LNCaP clone FGC (cell line): ENCODE data around the gene DNAJC16.

Experiments
- DNase-seq: peaks from one replicate; pipeline ENCODE4 v3.0.0-alpha.2; 2011; ENCODE audit warnings: low read depth
- H3K4me3 ChIP-seq: 2 replicates; pipeline ENCODE4 v1.5.1; 2011; ENCODE audit warnings: mild to moderate bottlenecking, low read depth, low read length, control low read depth
- CTCF ChIP-seq: IDR thresholded peaks from 2 replicates; pipeline ENCODE4 v1.5.1; 2012; ENCODE audit warnings: mild to moderate bottlenecking; ENCODE audit not compliant: control insufficient read depth, insufficient read depth; ENCODE audit errors: extremely low read depth

DNAJC16 gene

GRCh38 chr1:15543251-15543588 is 16.6 kb downstream of the DNAJC16 start:
- no peak for DNase-seq
- TF ChIP-seq CTCF: no peak
- no peak overlapping the region for H3K4me3 ChIP-seq

GRCh38 chr1:15543589-15544568 is 17.2 kb downstream of the DNAJC16 start:
- no peak overlapping the region for H3K4me3 ChIP-seq
- no peak for DNase-seq
- TF ChIP-seq CTCF: no peak

GRCh38 chr1:15546641-15547040 is 20.0 kb downstream of the DNAJC16 start:
- DNase-seq: no peak
- no peak for TF ChIP-seq CTCF
- no peak overlapping the region for H3K4me3 ChIP-seq

GRCh38 chr1:15550573-15550972 is 23.9 kb downstream of the DNAJC16 start:
- no peak for TF ChIP-seq CTCF
- no peak for DNase-seq
- H3K4me3 ChIP-seq: no peak overlapping the region

GRCh38 chr1:15557008-15557407 is 30.4 kb downstream of the DNAJC16 start:
- no peak overlapping the region for H3K4me3 ChIP-seq
- DNase-seq: no peak
- no peak for TF ChIP-seq CTCF

GRCh38 chr1:15557594-15557993 is 30.9 kb downstream of the DNAJC16 start:
- no peak for DNase-seq
- TF ChIP-seq CTCF: no peak

GRCh38 chr1:15558516-15558915 is 31.9 kb downstream of the DNAJC16 start:
- no peak for TF ChIP-seq CTCF
- no peak overlapping the region for H3K4me3 ChIP-seq
- no peak for DNase-seq

More at GRCh38 chr1:15557594-15557993, 30.9 kb downstream of the DNAJC16 start:
- no peak overlapping the region for H3K4me3 ChIP-seq
